HG03378 (cell line): Measurements from ENCODE around the gene IQCF2.
"Not testable (repeated sequence)": the region's sequence is repeated elsewhere in the genome, so short reads cannot be mapped to it uniquely, and the experiment has no call there.

Experiments
- ATAC-seq: cut with Tn5 transposase; IDR thresholded peaks from one replicate; pipeline ENCODE4 v1.9.1; 2021; ENCODE audit warnings: mild to moderate bottlenecking, moderate library complexity; ENCODE audit not compliant: unreplicated experiment

Gene IQCF2

GRCh38 chr3:51860703-51861665 lies at the start of gene IQCF2:
TSS of gene IQCF2 (plus strand) at chr3:51861615. CDS start at chr3:51861667, 52 bp downstream.
- ATAC-seq = no peak

DNA sequence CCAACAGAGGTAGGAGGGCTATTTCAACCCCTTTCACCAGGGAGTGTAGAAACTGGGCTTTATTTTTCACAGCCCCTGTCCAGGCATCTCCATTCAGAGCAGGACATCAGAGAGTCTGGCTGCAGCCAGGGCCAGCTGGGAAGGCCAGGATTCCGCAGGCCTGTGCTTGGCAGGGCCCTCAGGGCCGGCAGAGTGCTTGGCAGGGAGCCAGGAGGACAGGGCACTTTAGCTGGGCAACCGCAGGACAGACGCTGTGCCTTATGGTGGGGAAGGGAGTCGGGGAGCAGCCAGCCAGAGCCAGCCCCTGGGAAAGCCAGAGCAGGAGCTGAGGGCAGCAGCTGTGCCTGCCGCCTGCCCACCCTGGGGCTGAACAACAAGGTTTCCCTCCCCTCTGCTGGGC lies 47.9 kb upstream of the IQCF2 start:
- no peak for ATAC-seq

- ATAC-seq = no peak
These were observed 47.4 kb upstream of the IQCF2 start for GRCh38 chr3:51814034-51814433.

- ATAC-seq = no peak
These were observed 45.8 kb upstream of the IQCF2 start for GRCh38 chr3:51815614-51816013.

- ATAC-seq = no peak
These were observed 44.7 kb upstream of the IQCF2 start for GRCh38 chr3:51816723-51817122.

DNA sequence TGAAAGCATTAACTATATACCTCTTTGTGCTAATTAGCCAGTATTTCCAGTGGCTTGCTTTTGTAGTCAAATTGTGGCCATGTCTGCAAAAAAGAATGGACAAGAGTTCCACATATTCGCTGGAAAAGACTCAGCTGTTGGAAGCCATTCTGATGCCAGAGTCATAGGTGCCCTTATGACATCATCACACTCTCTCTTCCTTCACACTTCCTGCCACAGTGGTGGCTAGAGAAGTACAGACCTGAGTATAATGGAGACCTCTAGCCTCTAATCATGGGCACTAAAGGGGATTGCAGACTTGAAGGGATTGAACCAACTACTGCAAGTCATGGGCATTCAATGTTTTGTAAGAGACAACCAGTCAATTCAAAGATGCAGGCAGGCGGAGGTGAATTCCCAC lies 44.0 kb upstream of the IQCF2 start:
- ATAC-seq = no peak

DNA sequence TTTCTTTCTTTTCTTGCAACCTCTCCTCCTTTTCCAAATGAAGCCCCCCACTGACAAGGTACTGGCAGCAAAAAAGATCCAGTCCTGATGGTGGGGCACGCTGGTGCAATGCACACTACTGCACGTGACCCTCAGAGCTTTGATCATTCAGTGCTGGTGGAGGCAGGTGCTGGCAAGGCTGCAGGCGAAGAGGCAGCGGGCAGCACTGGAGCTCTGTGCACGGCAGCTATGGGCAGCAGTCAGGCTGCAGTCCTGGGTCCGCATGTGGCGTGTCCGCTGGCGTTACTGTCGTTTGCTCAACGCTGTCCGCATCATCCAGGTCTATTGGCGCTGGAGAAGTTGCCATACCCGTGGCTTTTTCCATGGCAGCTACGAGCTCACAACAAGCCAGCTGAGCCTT lies 42.3 kb upstream of the IQCF2 start:
- no peak for ATAC-seq

DNA sequence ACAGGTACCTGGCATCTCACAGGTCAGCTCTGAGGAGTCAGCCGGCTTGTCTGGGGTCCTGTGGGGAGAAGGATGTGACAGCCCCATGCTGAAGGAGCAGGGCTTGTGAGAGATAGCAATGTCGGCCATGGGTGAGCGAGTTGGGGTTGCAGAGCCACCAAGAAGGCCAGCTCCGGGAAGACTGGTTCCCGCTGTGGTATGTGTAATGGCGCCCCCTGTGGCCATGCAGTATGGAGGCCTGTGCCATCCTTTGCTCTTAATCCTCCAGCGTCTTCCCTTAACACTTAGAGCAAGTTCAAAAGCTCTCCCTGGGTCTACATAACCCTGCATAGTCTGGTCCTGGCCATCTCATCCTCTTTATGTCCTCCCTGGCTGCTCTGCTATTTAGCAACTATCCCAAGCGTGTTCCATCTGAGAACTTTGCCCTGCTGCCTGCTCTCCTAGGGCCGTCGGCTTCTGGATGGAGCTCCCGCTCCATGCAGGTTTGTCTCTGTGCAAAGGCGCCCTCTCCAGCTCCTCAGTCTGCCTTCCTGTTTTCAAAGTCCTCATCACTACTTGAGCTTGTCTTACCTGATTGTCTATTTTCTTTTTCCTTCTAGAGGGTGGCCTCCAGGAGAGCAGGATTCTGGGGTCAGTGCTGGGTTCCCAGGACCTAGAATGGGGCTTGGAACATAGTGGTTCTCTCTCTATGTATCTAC lies 41.6 kb upstream of the IQCF2 start:
- no peak for ATAC-seq

DNA sequence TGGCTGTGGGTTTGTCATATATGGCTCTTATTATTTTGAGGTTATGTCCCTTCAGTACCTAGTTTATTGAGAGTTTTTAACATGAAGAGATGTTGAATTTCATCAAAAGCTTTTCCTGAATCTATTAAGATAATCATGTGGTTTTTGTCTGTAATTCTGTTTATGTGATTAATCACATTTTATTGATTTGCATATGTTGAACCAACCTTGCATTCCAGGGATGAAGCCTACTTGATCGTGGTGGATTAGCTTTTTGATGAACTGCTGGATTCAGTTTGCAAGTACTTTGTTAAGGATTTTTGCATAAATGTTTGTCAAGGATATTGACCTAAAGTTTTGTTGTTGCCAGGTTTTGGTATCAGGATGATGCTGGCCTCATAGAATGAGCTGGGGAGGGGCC lies 33.1 kb upstream of the IQCF2 start:
- ATAC-seq = no peak

DNA sequence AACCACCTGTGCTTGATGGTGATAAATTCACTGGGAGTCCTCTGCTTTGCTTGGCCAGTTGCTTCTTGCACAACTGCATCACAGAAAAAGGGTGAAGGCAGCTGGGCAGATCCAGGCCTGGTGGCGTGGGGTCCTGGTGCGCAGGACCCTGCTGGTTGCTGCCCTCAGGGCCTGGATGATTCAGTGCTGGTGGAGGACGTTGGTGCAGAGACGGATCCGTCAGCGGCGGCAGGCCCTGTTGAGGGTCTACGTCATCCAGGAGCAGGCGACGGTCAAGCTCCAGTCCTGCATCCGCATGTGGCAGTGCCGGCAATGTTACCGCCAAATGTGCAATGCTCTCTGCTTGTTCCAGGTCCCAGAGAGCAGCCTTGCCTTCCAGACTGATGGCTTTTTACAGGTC lies 31.1 kb upstream of the IQCF2 start:
- ATAC-seq = no peak

GRCh38 chr3:51830836-51831385 lies 30.5 kb upstream of the IQCF2 start:
- ATAC-seq = no peak

DNA sequence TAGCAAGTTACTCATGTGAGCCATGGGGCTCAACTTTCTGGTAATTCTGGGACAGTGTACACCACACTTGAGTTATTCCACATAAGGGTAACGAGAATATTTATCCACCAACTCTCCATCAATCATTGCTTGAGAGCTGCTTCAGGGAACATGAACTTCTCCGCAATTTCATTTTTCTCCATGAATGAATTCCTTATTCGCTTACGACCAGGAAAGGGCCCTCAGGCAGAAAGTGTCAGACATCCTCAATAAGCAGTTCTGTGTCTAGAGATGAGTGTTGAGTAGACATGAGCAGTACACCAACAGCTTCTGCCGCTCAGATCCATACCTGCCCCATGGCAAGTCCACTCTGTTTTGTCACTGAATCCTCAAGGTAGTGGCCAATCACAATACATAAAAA lies 24.8 kb upstream of the IQCF2 start:
- ATAC-seq = no peak

DNA sequence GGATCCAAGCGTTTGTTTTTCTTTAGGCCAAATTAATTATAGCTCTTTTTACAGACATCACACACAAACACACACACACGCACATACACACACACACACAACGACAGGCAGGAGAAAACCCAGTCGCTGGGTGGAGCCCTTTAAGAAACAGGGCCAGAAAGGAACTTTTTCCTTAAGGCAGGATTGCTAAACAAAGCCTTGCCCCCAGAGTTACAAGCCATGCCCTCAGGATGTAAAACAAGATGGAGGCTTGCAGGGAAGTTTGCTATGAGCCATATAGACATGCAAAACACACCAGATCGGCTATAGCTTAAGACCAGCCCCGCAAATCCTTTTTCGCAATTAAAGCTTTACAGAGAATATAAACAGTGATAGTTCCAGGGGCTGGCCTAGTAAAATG lies 16.3 kb upstream of the IQCF2 start:
- no peak for ATAC-seq

GRCh38 chr3:51855411-51855810 lies 6.0 kb upstream of the IQCF2 start:
- ATAC-seq = not testable (repeated sequence)

- ATAC-seq = no peak
These were observed 1.5 kb downstream of the IQCF2 start for GRCh38 chr3:51862886-51863285.

GRCh38 chr3:51868896-51869295 lies 7.5 kb downstream of the IQCF2 start:
- not testable (repeated sequence) for ATAC-seq

- no peak for ATAC-seq
These were observed 7.9 kb downstream of the IQCF2 start for GRCh38 chr3:51869304-51869703.

GRCh38 chr3:51873253-51873766 lies 11.9 kb downstream of the IQCF2 start:
- no peak for ATAC-seq

DNA sequence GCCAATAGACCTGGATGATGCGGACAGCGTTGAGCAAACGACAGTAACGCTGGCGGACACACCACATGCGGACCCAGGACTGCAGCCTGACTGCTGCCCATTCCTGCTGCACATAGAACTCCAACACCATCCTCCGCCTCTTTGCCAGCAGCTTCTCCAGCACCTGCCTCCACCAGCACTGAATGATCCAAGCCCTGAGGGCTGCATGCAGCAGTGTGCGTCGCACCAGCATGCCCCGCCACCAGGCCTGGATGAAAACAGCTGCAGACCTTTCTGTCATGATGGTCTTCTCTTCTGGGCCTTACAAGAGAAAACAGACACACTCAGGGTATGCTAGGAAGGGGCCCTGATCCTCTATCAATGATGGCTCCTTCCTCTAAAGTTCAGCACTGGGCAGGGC lies 12.5 kb downstream of the IQCF2 start:
- no peak for ATAC-seq

- ATAC-seq = no peak
These were observed 13.0 kb downstream of the IQCF2 start for GRCh38 chr3:51874411-51874810.

DNA sequence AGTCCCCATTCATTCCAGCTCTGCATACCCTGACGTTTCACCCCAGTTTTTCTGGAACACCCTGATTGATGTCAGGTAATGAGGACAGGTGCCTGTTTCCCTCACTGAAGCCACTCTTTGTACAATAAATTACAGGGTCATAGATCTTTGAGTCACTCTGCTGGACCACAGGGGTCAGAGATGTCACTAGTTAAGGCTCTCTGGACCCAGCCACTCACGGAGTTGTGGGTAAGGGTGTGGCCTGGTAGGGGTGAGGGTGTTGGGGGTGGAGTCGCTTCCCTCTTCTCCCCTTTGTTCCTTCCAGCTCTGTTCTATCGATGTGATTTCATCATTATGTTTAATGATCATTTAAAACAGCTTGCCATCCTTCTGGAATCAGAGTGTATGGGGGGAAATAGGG lies 13.5 kb downstream of the IQCF2 start:
- no peak for ATAC-seq

GRCh38 chr3:51875501-51875900 lies 14.1 kb downstream of the IQCF2 start, which contains the start of gene IQCF5:
TSS of gene IQCF5 (minus strand) at chr3:51875601. CDS start at chr3:51875531, 70 bp downstream.
- no peak for ATAC-seq
